ENCODE data around the gene ADAMTSL3.

ADAMTSL3 gene

GRCh38 chr15:83653639-83654378 is at the start of gene ADAMTSL3:
TSS of gene ADAMTSL3 (plus strand) at chr15:83654123. CDS start at chr15:83655762, 1,639 bp downstream.
- no peaks in the 10 kb centered on the region for H3K27me3 ChIP-seq (ENCODE audit: control insufficient read depth in 1 of 2, insufficient read depth in 2 of 2, low read length in 2 of 2)
- H3K36me3 ChIP-seq (ENCODE audit: control insufficient read depth in 2 of 2, insufficient read depth in 2 of 2, low read length in 2 of 2), result peaks cover 5 to 13% of the 10 kb centered on the region in 2 donors
- peak within 1 kb of the TSS; percentile 55 for H3K27ac ChIP-seq (ENCODE audit: low read length)
- peaks cover 38% of the 10 kb centered on the region for H3K4me1 ChIP-seq (ENCODE audit: control insufficient read depth, insufficient read depth, low read length)
- peak within 1 kb of the TSS; percentile 55 to 62 for H3K9ac ChIP-seq (ENCODE audit: low read length in 2 of 2)
- no peaks in the 10 kb centered on the region for H3K9me3 ChIP-seq (ENCODE audit: control insufficient read depth in 2 of 2, low read length in 2 of 2)
- peak within 1 kb of the TSS; percentile 80 to 85 for H3K4me3 ChIP-seq (ENCODE audit: low read length in 2 of 2)

- Histone ChIP-seq H3K27ac (ENCODE audit: low read length) (no peak overlapping the region), H3K9me3 (ENCODE audit: control insufficient read depth in 2 of 2, low read length in 2 of 2) (no peaks in the 10 kb centered on the region), H3K27me3 (ENCODE audit: control insufficient read depth in 1 of 2, insufficient read depth in 2 of 2, low read length in 2 of 2) (no peaks in the 10 kb centered on the region)
Measured at GRCh38 chr15:83604549-83604948, 49.4 kb upstream of the ADAMTSL3 start.

GRCh38 chr15:83605111-83605945 is 48.6 kb upstream of the ADAMTSL3 start:
- H3K4me1 ChIP-seq (ENCODE audit: control insufficient read depth, insufficient read depth, low read length), result peaks cover 4% of the 10 kb centered on the region
- H3K27me3 ChIP-seq (ENCODE audit: control insufficient read depth in 1 of 2, insufficient read depth in 2 of 2, low read length in 2 of 2), result no peaks in the 10 kb centered on the region
- peak overlapping the region in 1 of 2 donors; percentile 52 for H3K4me3 ChIP-seq (ENCODE audit: low read length in 2 of 2)
- H3K27ac ChIP-seq (ENCODE audit: low read length), result no peak overlapping the region
- H3K36me3 ChIP-seq (ENCODE audit: control insufficient read depth in 2 of 2, insufficient read depth in 2 of 2, low read length in 2 of 2), result no peaks in the 10 kb centered on the region
- no peaks in the 10 kb centered on the region for H3K9me3 ChIP-seq (ENCODE audit: control insufficient read depth in 2 of 2, low read length in 2 of 2)
- no peak overlapping the region for H3K9ac ChIP-seq (ENCODE audit: low read length in 2 of 2)

More at GRCh38 chr15:83604549-83604948, 49.4 kb upstream of the ADAMTSL3 start:
- Histone ChIP-seq H3K4me3 (ENCODE audit: low read length in 2 of 2) (no peak overlapping the region), H3K4me1 (ENCODE audit: control insufficient read depth, insufficient read depth, low read length) (peaks cover 4% of the 10 kb centered on the region), H3K9ac (ENCODE audit: low read length in 2 of 2) (no peak overlapping the region), H3K36me3 (ENCODE audit: control insufficient read depth in 2 of 2, insufficient read depth in 2 of 2, low read length in 2 of 2) (no peaks in the 10 kb centered on the region)

GRCh38 chr15:83610132-83610531 is 43.8 kb upstream of the ADAMTSL3 start:
- H3K4me3 ChIP-seq (ENCODE audit: low read length in 2 of 2), result no peak overlapping the region
- no peak overlapping the region for H3K27ac ChIP-seq (ENCODE audit: low read length)
- peaks cover 4% of the 10 kb centered on the region for H3K4me1 ChIP-seq (ENCODE audit: control insufficient read depth, insufficient read depth, low read length)
- H3K9ac ChIP-seq (ENCODE audit: low read length in 2 of 2), result no peak overlapping the region
- H3K27me3 ChIP-seq (ENCODE audit: control insufficient read depth in 1 of 2, insufficient read depth in 2 of 2, low read length in 2 of 2), result no peaks in the 10 kb centered on the region
- no peaks in the 10 kb centered on the region for H3K36me3 ChIP-seq (ENCODE audit: control insufficient read depth in 2 of 2, insufficient read depth in 2 of 2, low read length in 2 of 2)
- H3K9me3 ChIP-seq (ENCODE audit: control insufficient read depth in 2 of 2, low read length in 2 of 2), result no peaks in the 10 kb centered on the region

GRCh38 chr15:83610901-83611685 is 42.8 kb upstream of the ADAMTSL3 start:
- H3K9ac ChIP-seq (ENCODE audit: low read length in 2 of 2), result no peak overlapping the region
- H3K9me3 ChIP-seq (ENCODE audit: control insufficient read depth in 2 of 2, low read length in 2 of 2), result no peaks in the 10 kb centered on the region
- no peaks in the 10 kb centered on the region for H3K36me3 ChIP-seq (ENCODE audit: control insufficient read depth in 2 of 2, insufficient read depth in 2 of 2, low read length in 2 of 2)
- no peak overlapping the region for H3K27ac ChIP-seq (ENCODE audit: low read length)
- H3K4me1 ChIP-seq (ENCODE audit: control insufficient read depth, insufficient read depth, low read length), result peaks cover 3% of the 10 kb centered on the region
- H3K4me3 ChIP-seq (ENCODE audit: low read length in 2 of 2), result no peak overlapping the region
- no peaks in the 10 kb centered on the region for H3K27me3 ChIP-seq (ENCODE audit: control insufficient read depth in 1 of 2, insufficient read depth in 2 of 2, low read length in 2 of 2)

GRCh38 chr15:83612226-83612625 is 41.7 kb upstream of the ADAMTSL3 start:
- H3K36me3 ChIP-seq (ENCODE audit: control insufficient read depth in 2 of 2, insufficient read depth in 2 of 2, low read length in 2 of 2), result no peaks in the 10 kb centered on the region
- H3K4me3 ChIP-seq (ENCODE audit: low read length in 2 of 2), result no peak overlapping the region
- no peak overlapping the region for H3K9ac ChIP-seq (ENCODE audit: low read length in 2 of 2)
- H3K4me1 ChIP-seq (ENCODE audit: control insufficient read depth, insufficient read depth, low read length), result peaks cover 3% of the 10 kb centered on the region
- H3K27me3 ChIP-seq (ENCODE audit: control insufficient read depth in 1 of 2, insufficient read depth in 2 of 2, low read length in 2 of 2), result no peaks in the 10 kb centered on the region
- H3K27ac ChIP-seq (ENCODE audit: low read length), result no peak overlapping the region
- no peaks in the 10 kb centered on the region for H3K9me3 ChIP-seq (ENCODE audit: control insufficient read depth in 2 of 2, low read length in 2 of 2)

GRCh38 chr15:83612898-83613635 is 40.9 kb upstream of the ADAMTSL3 start:
- no peak overlapping the region for H3K4me3 ChIP-seq (ENCODE audit: low read length in 2 of 2)
- no peak overlapping the region for H3K9ac ChIP-seq (ENCODE audit: low read length in 2 of 2)
- no peaks in the 10 kb centered on the region for H3K27me3 ChIP-seq (ENCODE audit: control insufficient read depth in 1 of 2, insufficient read depth in 2 of 2, low read length in 2 of 2)
- H3K4me1 ChIP-seq (ENCODE audit: control insufficient read depth, insufficient read depth, low read length), result peaks cover 3% of the 10 kb centered on the region
- no peaks in the 10 kb centered on the region for H3K36me3 ChIP-seq (ENCODE audit: control insufficient read depth in 2 of 2, insufficient read depth in 2 of 2, low read length in 2 of 2)
- no peaks in the 10 kb centered on the region for H3K9me3 ChIP-seq (ENCODE audit: control insufficient read depth in 2 of 2, low read length in 2 of 2)
- H3K27ac ChIP-seq (ENCODE audit: low read length), result no peak overlapping the region

GRCh38 chr15:83613714-83614113 is 40.2 kb upstream of the ADAMTSL3 start:
- Histone ChIP-seq H3K9ac (ENCODE audit: low read length in 2 of 2) (no peak overlapping the region), H3K36me3 (ENCODE audit: control insufficient read depth in 2 of 2, insufficient read depth in 2 of 2, low read length in 2 of 2) (no peaks in the 10 kb centered on the region), H3K9me3 (ENCODE audit: control insufficient read depth in 2 of 2, low read length in 2 of 2) (no peaks in the 10 kb centered on the region), H3K4me1 (ENCODE audit: control insufficient read depth, insufficient read depth, low read length) (peaks cover 3% of the 10 kb centered on the region), H3K27ac (ENCODE audit: low read length) (no peak overlapping the region), H3K4me3 (ENCODE audit: low read length in 2 of 2) (no peak overlapping the region), H3K27me3 (ENCODE audit: control insufficient read depth in 1 of 2, insufficient read depth in 2 of 2, low read length in 2 of 2) (no peaks in the 10 kb centered on the region)

- H3K27ac ChIP-seq (ENCODE audit: low read length), result no peak overlapping the region
- H3K36me3 ChIP-seq (ENCODE audit: control insufficient read depth in 2 of 2, insufficient read depth in 2 of 2, low read length in 2 of 2), result no peaks in the 10 kb centered on the region
- no peak overlapping the region for H3K4me3 ChIP-seq (ENCODE audit: low read length in 2 of 2)
- H3K9me3 ChIP-seq (ENCODE audit: control insufficient read depth in 2 of 2, low read length in 2 of 2), result no peaks in the 10 kb centered on the region
- no peak overlapping the region for H3K9ac ChIP-seq (ENCODE audit: low read length in 2 of 2)
- H3K4me1 ChIP-seq (ENCODE audit: control insufficient read depth, insufficient read depth, low read length), result peaks cover 3% of the 10 kb centered on the region
- H3K27me3 ChIP-seq (ENCODE audit: control insufficient read depth in 1 of 2, insufficient read depth in 2 of 2, low read length in 2 of 2), result no peaks in the 10 kb centered on the region
Measured at GRCh38 chr15:83616840-83617239, 37.1 kb upstream of the ADAMTSL3 start.

Measured in stomach smooth muscle (tissue), 2 donors.